Measurements from ENCODE around the gene SRBD1. TPM values are rescaled to one million over a fixed set of nuclear protein-coding genes. Genes with fewer than 3 reads are reported as not detected.

The SRBD1 gene
- polyA plus RNA-seq, 1 donor (not counting 4 experiments of a cell fraction or from before 2014, with no cell fraction given) = 8.8 TPM

DNA sequence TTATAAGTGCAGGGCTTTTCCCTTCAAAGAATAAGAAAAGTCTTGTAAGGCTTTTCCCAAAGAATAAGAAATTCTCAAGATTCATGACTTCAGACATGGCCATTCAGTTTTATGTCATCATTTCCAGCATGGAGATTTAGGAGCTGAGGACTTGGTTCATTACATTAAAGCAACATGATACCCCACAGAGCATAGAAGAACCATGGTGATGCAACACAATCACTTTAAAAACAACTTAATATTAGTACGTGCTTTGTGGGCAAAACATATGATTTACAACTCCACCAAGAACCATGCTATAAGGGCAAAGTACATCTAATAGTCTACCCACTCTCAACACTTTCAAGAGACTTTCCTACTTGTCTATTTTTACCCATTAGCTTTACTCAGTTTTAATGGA is 214.4 kb downstream of the SRBD1 start:
- no peaks in the 10 kb centered on the region for H3K9me3 ChIP-seq (ENCODE audit: control insufficient read depth, low read depth, low read length)
- H3K27me3 ChIP-seq (ENCODE audit: control insufficient read depth, extremely low read depth, insufficient read depth, low read length) = no peaks in the 10 kb centered on the region
- no peak overlapping the region for H3K9ac ChIP-seq (ENCODE audit: control insufficient read depth, extremely low read depth, insufficient read depth, low read length)
- no peaks in the 10 kb centered on the region for H3K36me3 ChIP-seq (ENCODE audit: control insufficient read depth in 2 of 2, extremely low read depth in 1 of 2, insufficient read depth in 2 of 2, low read length in 2 of 2)
- H2AFZ ChIP-seq (ENCODE audit: control insufficient read depth, low read length) = no peak overlapping the region
- no peaks in the 10 kb centered on the region for H3K9me1 ChIP-seq (ENCODE audit: control insufficient read depth, extremely low read depth, insufficient read depth, low read length)
- no peaks in the 10 kb centered on the region for H4K20me1 ChIP-seq (ENCODE audit: control insufficient read depth, extremely low read depth, insufficient read depth, low read length)
- TF ChIP-seq, protein P1, sequence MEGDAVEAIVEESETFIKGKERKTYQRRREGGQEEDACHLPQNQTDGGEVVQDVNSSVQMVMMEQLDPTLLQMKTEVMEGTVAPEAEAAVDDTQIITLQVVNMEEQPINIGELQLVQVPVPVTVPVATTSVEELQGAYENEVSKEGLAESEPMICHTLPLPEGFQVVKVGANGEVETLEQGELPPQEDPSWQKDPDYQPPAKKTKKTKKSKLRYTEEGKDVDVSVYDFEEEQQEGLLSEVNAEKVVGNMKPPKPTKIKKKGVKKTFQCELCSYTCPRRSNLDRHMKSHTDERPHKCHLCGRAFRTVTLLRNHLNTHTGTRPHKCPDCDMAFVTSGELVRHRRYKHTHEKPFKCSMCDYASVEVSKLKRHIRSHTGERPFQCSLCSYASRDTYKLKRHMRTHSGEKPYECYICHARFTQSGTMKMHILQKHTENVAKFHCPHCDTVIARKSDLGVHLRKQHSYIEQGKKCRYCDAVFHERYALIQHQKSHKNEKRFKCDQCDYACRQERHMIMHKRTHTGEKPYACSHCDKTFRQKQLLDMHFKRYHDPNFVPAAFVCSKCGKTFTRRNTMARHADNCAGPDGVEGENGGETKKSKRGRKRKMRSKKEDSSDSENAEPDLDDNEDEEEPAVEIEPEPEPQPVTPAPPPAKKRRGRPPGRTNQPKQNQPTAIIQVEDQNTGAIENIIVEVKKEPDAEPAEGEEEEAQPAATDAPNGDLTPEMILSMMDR (optimal IDR thresholded peaks at IDR 0.05 in 1 of 3, IDR thresholded peaks at IDR 0.05 in 1 of 3, conservative IDR thresholded peaks at IDR 0.05 in 1 of 3; ENCODE audit: extremely low read depth in 1 of 3, insufficient read depth in 2 of 3, low read length in 3 of 3) = no peak
- no peak for TF ChIP-seq EZH2 (IDR thresholded peaks at IDR 0.05; ENCODE audit: low read length)
- H3K4me2 ChIP-seq (ENCODE audit: control insufficient read depth, extremely low read depth, insufficient read depth, low read depth, low read length) = no peak overlapping the region
- no peak for FAIRE-seq
- H3K4me1 ChIP-seq (ENCODE audit: control insufficient read depth, extremely low read depth, insufficient read depth, low read length) = no peaks in the 10 kb centered on the region
- dilution Hi-C loops (cut with MboI; ENCODE audit: extremely low pct_ligation_motif_present, low sequenced_read_pairs) = no loop called here
- no peak overlapping the region for H3K4me3 ChIP-seq (ENCODE audit: control insufficient read depth in 2 of 3, extremely low read depth in 1 of 3, insufficient read depth in 2 of 3, low read depth in 1 of 3, low read length in 3 of 3)
- DNase-seq (ENCODE audit: low read depth, low spot score) = no peak
- no peak overlapping the region for H3K27ac ChIP-seq (ENCODE audit: control insufficient read depth, insufficient read depth, low read length)
- H3K79me2 ChIP-seq (ENCODE audit: control insufficient read depth, insufficient read depth, low read length) = no peaks in the 10 kb centered on the region

DNA sequence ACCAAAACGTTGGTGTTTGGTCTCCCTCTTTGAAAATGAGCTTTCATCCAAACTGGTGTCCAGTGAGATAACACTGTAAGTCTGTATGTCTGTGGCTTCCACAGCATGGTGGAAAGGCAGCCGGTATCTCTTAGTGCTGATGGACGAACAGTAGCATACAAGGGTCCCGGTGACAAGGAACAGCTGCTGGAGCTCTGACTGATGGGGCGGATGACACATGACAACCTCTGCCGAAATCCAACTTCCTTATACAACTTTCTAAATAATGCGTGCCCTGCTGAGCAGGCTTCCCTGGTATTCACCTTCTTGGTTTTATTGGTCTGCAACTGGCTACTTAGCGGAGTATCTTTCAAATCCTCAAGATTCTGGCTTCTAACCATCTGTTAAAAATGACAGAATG is 216.2 kb downstream of the SRBD1 start:
- no peak overlapping the region for H3K27ac ChIP-seq (ENCODE audit: control insufficient read depth, insufficient read depth, low read length)

More for the DNA sequence above, 216.2 kb downstream of the SRBD1 start:
- H3K4me3 ChIP-seq (ENCODE audit: control insufficient read depth in 2 of 3, extremely low read depth in 1 of 3, insufficient read depth in 2 of 3, low read depth in 1 of 3, low read length in 3 of 3) = no peak overlapping the region
- H3K9me1 ChIP-seq (ENCODE audit: control insufficient read depth, extremely low read depth, insufficient read depth, low read length) = no peaks in the 10 kb centered on the region
- no peaks in the 10 kb centered on the region for H3K4me1 ChIP-seq (ENCODE audit: control insufficient read depth, extremely low read depth, insufficient read depth, low read length)
- FAIRE-seq (no peak), DNase-seq (ENCODE audit: low read depth, low spot score) (no peak)
- no peaks in the 10 kb centered on the region for H3K27me3 ChIP-seq (ENCODE audit: control insufficient read depth, extremely low read depth, insufficient read depth, low read length)
- TF ChIP-seq, protein P1 (optimal IDR thresholded peaks at IDR 0.05 in 1 of 3, IDR thresholded peaks at IDR 0.05 in 1 of 3, conservative IDR thresholded peaks at IDR 0.05 in 1 of 3; ENCODE audit: extremely low read depth in 1 of 3, insufficient read depth in 2 of 3, low read length in 3 of 3) = no peak
- no peak for TF ChIP-seq EZH2 (IDR thresholded peaks at IDR 0.05; ENCODE audit: low read length)
- H3K4me2 ChIP-seq (ENCODE audit: control insufficient read depth, extremely low read depth, insufficient read depth, low read depth, low read length) = no peak overlapping the region
- no peaks in the 10 kb centered on the region for H3K36me3 ChIP-seq (ENCODE audit: control insufficient read depth in 2 of 2, extremely low read depth in 1 of 2, insufficient read depth in 2 of 2, low read length in 2 of 2)
- no peaks in the 10 kb centered on the region for H3K9me3 ChIP-seq (ENCODE audit: control insufficient read depth, low read depth, low read length)
- no peak overlapping the region for H3K9ac ChIP-seq (ENCODE audit: control insufficient read depth, extremely low read depth, insufficient read depth, low read length)
- no peak overlapping the region for H2AFZ ChIP-seq (ENCODE audit: control insufficient read depth, low read length)
- no peaks in the 10 kb centered on the region for H3K79me2 ChIP-seq (ENCODE audit: control insufficient read depth, insufficient read depth, low read length)
- dilution Hi-C loops (cut with MboI; ENCODE audit: extremely low pct_ligation_motif_present, low sequenced_read_pairs) = no loop called here
- H4K20me1 ChIP-seq (ENCODE audit: control insufficient read depth, extremely low read depth, insufficient read depth, low read length) = no peaks in the 10 kb centered on the region
